Type B pancreatic cell (in vitro differentiated cells): ENCODE data around the gene BRICD5. TPM values are rescaled to one million over a fixed set of nuclear protein-coding genes. Genes with fewer than 3 reads are reported as not detected.
"Not testable (repeated sequence)": the region's sequence is repeated elsewhere in the genome, so short reads cannot be mapped to it uniquely, and the experiment has no call there.

ENCODE experiments used
- DNase-seq: peaks from one replicate; pipeline ENCODE4 v3.0.0; 2021; ENCODE audit warnings: mixed read lengths; ENCODE audit not compliant: unreplicated experiment; ENCODE audit errors: extremely low spot score
- H3K27ac Mint-ChIP-seq: 2 replicates; pipeline ENCODE4 v1.8.0; 2021; ENCODE audit warnings: mild to moderate bottlenecking, mixed read lengths
- H3K27me3 Mint-ChIP-seq: 2 replicates; pipeline ENCODE4 v1.8.0; 2021; ENCODE audit warnings: mixed read lengths
- H3K36me3 Mint-ChIP-seq: 2 replicates; pipeline ENCODE4 v1.8.0; 2021; ENCODE audit warnings: mixed read lengths
- H3K4me1 Mint-ChIP-seq: one replicate; pipeline ENCODE4 v1.8.0; 2021; ENCODE audit warnings: mixed read lengths; ENCODE audit not compliant: unreplicated experiment
- H3K4me3 Mint-ChIP-seq: 2 replicates; pipeline ENCODE4 v1.8.0; 2021; ENCODE audit warnings: mild to moderate bottlenecking, mixed read lengths
- H3K9me3 Mint-ChIP-seq: 2 replicates; pipeline ENCODE4 v1.8.0; 2021; ENCODE audit warnings: mixed read lengths
- total RNA-seq: library from RNA; stranded (reverse); gene quantifications from 2 replicates; pipeline ENCODE4 v1.2.1, GENCODE V29; 2021; ENCODE audit warnings: low replicate concordance
- TF ChIP-seq, protein P1 (sequence below): fragments of 200-600 bp; sonication (generic); conservative IDR thresholded peaks from 2 replicates; pipeline ENCODE4 v1.5.0; 2021; ENCODE audit warnings: antibody characterized with exemption, mild to moderate bottlenecking

The BRICD5 gene
- total RNA-seq, 1 donor from 2014 or later: 16.6 TPM

DNA sequence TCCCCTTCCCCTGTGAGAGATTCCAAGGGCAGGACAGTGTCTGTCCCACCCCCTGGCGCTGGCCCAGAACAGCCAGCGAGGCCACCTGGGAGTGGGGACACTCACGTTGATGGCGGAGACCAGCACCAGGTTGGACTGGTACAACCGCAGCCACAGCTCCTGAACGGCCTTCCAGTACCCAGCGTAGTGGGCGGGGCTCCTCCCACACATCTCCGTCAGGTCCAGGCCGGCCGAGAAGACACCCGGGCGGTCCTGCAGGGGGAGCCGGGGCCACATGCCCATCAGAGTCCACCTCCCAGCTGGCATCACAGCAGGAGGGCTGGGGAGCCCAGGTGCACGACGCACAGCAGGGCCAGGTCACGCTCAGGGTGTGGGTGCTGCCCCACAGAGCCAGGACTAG, 33.6 kb upstream of the BRICD5 start:
- H3K27ac Mint-ChIP-seq: no peak overlapping the region
- no peaks in the 10 kb centered on the region for H3K9me3 Mint-ChIP-seq
- H3K36me3 Mint-ChIP-seq: peaks cover 7% of the 10 kb centered on the region
- no peaks in the 10 kb centered on the region for H3K4me1 Mint-ChIP-seq
- H3K4me3 Mint-ChIP-seq: no peak overlapping the region
- peaks cover 3% of the 10 kb centered on the region for H3K27me3 Mint-ChIP-seq
- no peak for DNase-seq
- TF ChIP-seq, protein P1, sequence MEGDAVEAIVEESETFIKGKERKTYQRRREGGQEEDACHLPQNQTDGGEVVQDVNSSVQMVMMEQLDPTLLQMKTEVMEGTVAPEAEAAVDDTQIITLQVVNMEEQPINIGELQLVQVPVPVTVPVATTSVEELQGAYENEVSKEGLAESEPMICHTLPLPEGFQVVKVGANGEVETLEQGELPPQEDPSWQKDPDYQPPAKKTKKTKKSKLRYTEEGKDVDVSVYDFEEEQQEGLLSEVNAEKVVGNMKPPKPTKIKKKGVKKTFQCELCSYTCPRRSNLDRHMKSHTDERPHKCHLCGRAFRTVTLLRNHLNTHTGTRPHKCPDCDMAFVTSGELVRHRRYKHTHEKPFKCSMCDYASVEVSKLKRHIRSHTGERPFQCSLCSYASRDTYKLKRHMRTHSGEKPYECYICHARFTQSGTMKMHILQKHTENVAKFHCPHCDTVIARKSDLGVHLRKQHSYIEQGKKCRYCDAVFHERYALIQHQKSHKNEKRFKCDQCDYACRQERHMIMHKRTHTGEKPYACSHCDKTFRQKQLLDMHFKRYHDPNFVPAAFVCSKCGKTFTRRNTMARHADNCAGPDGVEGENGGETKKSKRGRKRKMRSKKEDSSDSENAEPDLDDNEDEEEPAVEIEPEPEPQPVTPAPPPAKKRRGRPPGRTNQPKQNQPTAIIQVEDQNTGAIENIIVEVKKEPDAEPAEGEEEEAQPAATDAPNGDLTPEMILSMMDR: peak; percentile 20

GRCh38 chr16:2243781-2244180, 33.1 kb upstream of the BRICD5 start:
- peaks cover 7% of the 10 kb centered on the region for H3K36me3 Mint-ChIP-seq
- no peaks in the 10 kb centered on the region for H3K4me1 Mint-ChIP-seq
- H3K27me3 Mint-ChIP-seq: peaks cover 3% of the 10 kb centered on the region
- no peaks in the 10 kb centered on the region for H3K9me3 Mint-ChIP-seq
- TF ChIP-seq, protein P1: no peak
- H3K27ac Mint-ChIP-seq: no peak overlapping the region
- H3K4me3 Mint-ChIP-seq: no peak overlapping the region
- no peak for DNase-seq

- peaks cover 7% of the 10 kb centered on the region for H3K36me3 Mint-ChIP-seq
- H3K9me3 Mint-ChIP-seq: no peaks in the 10 kb centered on the region
- no peak for DNase-seq
- no peak overlapping the region for H3K4me3 Mint-ChIP-seq
- TF ChIP-seq, protein P1: no peak
- no peaks in the 10 kb centered on the region for H3K4me1 Mint-ChIP-seq
- peaks cover 3% of the 10 kb centered on the region for H3K27me3 Mint-ChIP-seq
- no peak overlapping the region for H3K27ac Mint-ChIP-seq
Measured at GRCh38 chr16:2243031-2243528, 32.4 kb upstream of the BRICD5 start.

DNA sequence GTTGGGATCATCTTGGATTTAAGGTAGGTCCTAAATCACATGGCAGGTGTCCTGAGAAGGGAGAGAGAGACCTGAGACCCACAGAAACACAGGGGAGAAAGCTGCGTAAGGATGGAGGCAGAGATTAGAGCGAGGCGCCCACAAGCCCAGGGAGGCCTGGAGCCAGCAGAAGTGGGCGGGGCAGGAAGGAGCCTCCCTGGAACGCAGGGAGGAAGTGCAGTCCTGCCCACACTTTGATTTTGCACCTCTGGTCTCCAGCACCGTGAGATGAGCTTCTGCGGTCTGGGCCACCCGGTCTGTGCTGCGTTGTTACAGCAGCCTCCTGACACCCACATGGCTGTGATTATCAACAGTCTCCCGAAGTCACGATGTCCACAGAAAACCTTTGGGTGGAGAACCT, 31.9 kb upstream of the BRICD5 start:
- TF ChIP-seq, protein P1: no peak
- Mint-ChIP-seq H3K27me3 (peaks cover 5% of the 10 kb centered on the region), H3K4me1 (no peaks in the 10 kb centered on the region), H3K4me3 (no peak overlapping the region), H3K36me3 (peaks cover 7% of the 10 kb centered on the region), H3K27ac (peak overlapping the region; percentile 7), H3K9me3 (no peaks in the 10 kb centered on the region)
- no peak for DNase-seq

DNA sequence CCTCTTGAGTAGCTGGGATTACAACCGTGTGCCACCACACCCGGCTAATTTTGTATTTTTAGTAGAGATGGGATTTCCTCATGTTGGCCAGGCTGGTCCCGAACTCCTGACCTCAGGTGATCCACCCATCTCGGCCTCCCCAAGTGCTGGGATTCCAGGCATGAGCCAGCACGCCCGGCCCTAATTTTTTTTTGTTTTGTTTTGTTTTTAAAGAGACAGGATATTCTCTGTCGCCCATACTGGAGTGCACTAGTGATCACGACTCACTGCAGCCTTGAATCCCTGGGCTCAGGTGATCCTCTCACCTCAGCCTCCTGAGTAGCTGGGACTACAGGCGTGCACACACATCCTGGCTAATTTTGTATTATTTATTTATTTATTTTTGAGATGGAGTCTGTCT, 29.7 kb upstream of the BRICD5 start:
- peaks cover 18% of the 10 kb centered on the region for H3K27me3 Mint-ChIP-seq
- not testable (repeated sequence) for H3K4me3 Mint-ChIP-seq

GRCh38 chr16:2238838-2239675, 28.4 kb upstream of the BRICD5 start:
- Mint-ChIP-seq H3K9me3 (no peaks in the 10 kb centered on the region), H3K4me3 (no peak overlapping the region), H3K27ac (no peak overlapping the region), H3K4me1 (no peaks in the 10 kb centered on the region), H3K27me3 (peaks cover 19% of the 10 kb centered on the region), H3K36me3 (peaks cover 7% of the 10 kb centered on the region)
- TF ChIP-seq, protein P1: no peak
- no peak for DNase-seq

More for the DNA sequence above, 29.7 kb upstream of the BRICD5 start:
- not testable (repeated sequence) for H3K27ac Mint-ChIP-seq, H3K36me3 Mint-ChIP-seq, H3K9me3 Mint-ChIP-seq, DNase-seq, H3K4me1 Mint-ChIP-seq
